ENCODE measurements around the gene USPL1.
"Not testable (repeated sequence)": the region's sequence is repeated elsewhere in the genome, so short reads cannot be mapped to it uniquely, and the experiment has no call there.

Gene USPL1

DNA sequence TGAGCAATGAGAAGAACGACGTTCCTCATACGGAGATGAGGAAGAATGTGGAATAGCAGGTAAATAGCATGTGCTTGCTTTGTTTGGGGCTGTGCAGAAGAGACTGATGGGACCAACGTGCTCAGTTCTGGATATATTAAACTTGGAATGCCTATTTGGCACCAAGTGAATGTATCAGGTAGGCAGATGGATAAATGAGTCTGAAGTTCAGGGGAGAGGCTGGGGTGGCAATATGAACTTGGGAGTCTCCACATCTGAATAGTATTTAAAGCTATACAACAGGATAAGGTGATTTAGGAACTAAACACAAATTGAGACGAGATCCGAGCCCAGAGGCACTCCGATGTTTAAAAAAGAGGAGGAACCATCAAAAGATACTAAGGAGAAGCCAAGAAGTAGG, 12.7 kb upstream of the USPL1 start:
- H3K4me2 ChIP-seq (ENCODE audit: low read depth, low read length, poor library complexity, severe bottlenecking), result no peak overlapping the region
- no peaks in the 10 kb centered on the region for H3K36me3 ChIP-seq (ENCODE audit: low read length)

DNA sequence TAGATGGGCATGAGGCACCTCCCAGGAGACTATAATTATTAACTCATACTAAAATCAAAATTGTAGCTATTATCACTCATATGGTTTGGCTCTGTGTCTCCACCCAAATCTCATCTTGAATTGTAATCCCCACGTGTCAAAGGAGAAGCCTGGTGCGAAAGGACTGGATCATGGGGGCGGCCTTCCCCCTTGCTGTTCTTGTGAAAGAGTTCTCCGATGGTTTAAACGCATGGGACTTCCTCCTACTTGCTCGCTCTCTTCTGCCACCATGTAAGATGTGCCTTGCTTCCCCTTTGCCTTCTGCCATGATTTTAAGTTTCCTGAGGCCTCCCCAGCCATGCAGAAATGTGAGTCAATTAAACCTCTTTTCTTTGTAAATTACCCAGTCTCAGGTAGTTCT, 10.5 kb upstream of the USPL1 start:
- H3K36me3 ChIP-seq (ENCODE audit: low read length); H3K4me3 ChIP-seq (ENCODE audit: insufficient read depth, low read length, poor library complexity, severe bottlenecking); H3K79me2 ChIP-seq (ENCODE audit: insufficient read depth, low read length); H2AFZ ChIP-seq (ENCODE audit: low read depth, low read length, severe bottlenecking); H3K9me2 ChIP-seq (replicated peaks; ENCODE audit: insufficient read depth, low read length); H3K27me3 ChIP-seq (ENCODE audit: low read length); H4K20me1 ChIP-seq (ENCODE audit: low read depth, low read length); H3K9me3 ChIP-seq (ENCODE audit: insufficient read depth, low read length); H3F3A ChIP-seq (ENCODE audit: insufficient read depth): not testable (repeated sequence)
- Histone ChIP-seq H3K9ac (ENCODE audit: low read length) (0 out of 2 replicates have a peak overlapping the region, but pooled peaks have one; percentile 3), H3K4me2 (ENCODE audit: low read depth, low read length, poor library complexity, severe bottlenecking) (peak overlapping the region; percentile 54), H3K27ac (ENCODE audit: low read depth, low read length) (peak overlapping the region; percentile 37; the same call in 1 of the 2 replicates)

More for the DNA sequence above, 12.7 kb upstream of the USPL1 start:
- no peak overlapping the region for H3K27ac ChIP-seq (ENCODE audit: low read depth, low read length)
- no peaks in the 10 kb centered on the region for H3K27me3 ChIP-seq (ENCODE audit: low read length)
- peaks cover 5% of the 10 kb centered on the region; the same call in 1 of the 2 replicates for H3F3A ChIP-seq (ENCODE audit: insufficient read depth)
- no peaks in the 10 kb centered on the region for H3K9me2 ChIP-seq (replicated peaks; ENCODE audit: insufficient read depth, low read length)
- H3K9me3 ChIP-seq (ENCODE audit: insufficient read depth, low read length), result no peaks in the 10 kb centered on the region
- no peaks in the 10 kb centered on the region for H4K20me1 ChIP-seq (ENCODE audit: low read depth, low read length)
- no peak overlapping the region for H3K9ac ChIP-seq (ENCODE audit: low read length)
- no peak for TF ChIP-seq CTCF (IDR thresholded peaks at IDR 0.05; ENCODE audit: insufficient read depth, low read length, poor library complexity, severe bottlenecking)
- TF ChIP-seq EZH2phosphoT487 (conservative IDR thresholded peaks at IDR 0.05; ENCODE audit: low read length), result no peak
- no peak overlapping the region for H3K4me3 ChIP-seq (ENCODE audit: insufficient read depth, low read length, poor library complexity, severe bottlenecking)
- H3K79me2 ChIP-seq (ENCODE audit: insufficient read depth, low read length), result no peaks in the 10 kb centered on the region
- H2AFZ ChIP-seq (ENCODE audit: low read depth, low read length, severe bottlenecking), result no peak overlapping the region

DNA sequence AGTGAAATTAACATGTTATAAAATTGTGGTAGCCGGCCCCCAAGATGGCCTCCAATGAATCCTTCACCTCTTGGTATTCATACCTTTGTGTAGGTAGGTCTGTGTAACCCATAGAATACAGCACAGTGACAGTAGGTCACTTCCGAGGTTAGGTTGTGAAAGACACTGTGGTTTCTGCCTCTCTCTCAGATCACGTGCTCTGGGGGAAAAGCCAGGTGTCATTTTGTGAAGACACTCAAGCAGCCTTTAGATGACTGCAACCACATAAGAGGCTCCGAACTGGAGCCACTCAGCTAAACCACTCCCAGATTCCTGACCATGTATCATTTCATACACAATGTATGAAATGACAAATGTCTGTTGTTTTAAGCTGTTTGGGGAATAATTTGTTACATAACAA, 9.8 kb upstream of the USPL1 start:
- Histone ChIP-seq H3K9ac (ENCODE audit: low read length) (0 out of 2 replicates have a peak overlapping the region, but pooled peaks have one; percentile 21), H2AFZ (ENCODE audit: low read depth, low read length, severe bottlenecking) (peak overlapping the region; percentile 19), H3F3A (ENCODE audit: insufficient read depth) (peaks cover 5% of the 10 kb centered on the region; the same call in 1 of the 2 replicates), H4K20me1 (ENCODE audit: low read depth, low read length) (no peaks in the 10 kb centered on the region), H3K4me2 (ENCODE audit: low read depth, low read length, poor library complexity, severe bottlenecking) (peak overlapping the region; percentile 54), H3K27me3 (ENCODE audit: low read length) (no peaks in the 10 kb centered on the region), H3K4me3 (ENCODE audit: insufficient read depth, low read length, poor library complexity, severe bottlenecking) (no peak overlapping the region), H3K79me2 (ENCODE audit: insufficient read depth, low read length) (no peaks in the 10 kb centered on the region), H3K36me3 (ENCODE audit: low read length) (no peaks in the 10 kb centered on the region), H3K27ac (ENCODE audit: low read depth, low read length) (peak overlapping the region; percentile 37; the same call in 1 of the 2 replicates), H3K9me2 (replicated peaks; ENCODE audit: insufficient read depth, low read length) (no peaks in the 10 kb centered on the region), H3K9me3 (ENCODE audit: insufficient read depth, low read length) (no peaks in the 10 kb centered on the region)
- TF ChIP-seq CTCF (IDR thresholded peaks at IDR 0.05; ENCODE audit: insufficient read depth, low read length, poor library complexity, severe bottlenecking) (no peak), EZH2phosphoT487 (conservative IDR thresholded peaks at IDR 0.05; ENCODE audit: low read length) (no peak)

DNA sequence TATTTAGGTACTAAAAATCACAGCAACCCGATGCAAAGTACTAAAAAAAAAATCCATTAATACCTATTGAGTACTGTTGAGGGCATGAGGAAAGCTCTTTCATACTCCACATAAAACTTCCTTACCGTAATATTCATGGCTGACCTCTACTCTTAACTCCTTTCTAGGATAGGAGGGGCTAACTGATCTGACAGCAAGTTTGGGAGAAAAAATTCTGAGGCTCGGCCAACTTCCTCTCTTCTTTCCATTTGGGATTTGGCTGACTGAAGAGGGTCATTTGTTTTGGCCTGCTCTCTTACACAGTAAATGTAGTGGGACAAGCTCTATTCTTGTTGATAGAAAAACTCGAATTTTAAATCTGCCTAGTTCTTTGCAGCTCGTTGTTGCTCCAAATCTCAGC, 9.4 kb upstream of the USPL1 start:
- Histone ChIP-seq H3K79me2 (ENCODE audit: insufficient read depth, low read length) (no peaks in the 10 kb centered on the region), H4K20me1 (ENCODE audit: low read depth, low read length) (no peaks in the 10 kb centered on the region), H3K9ac (ENCODE audit: low read length) (peak overlapping the region; percentile 21; the same call in 1 of the 2 replicates), H3F3A (ENCODE audit: insufficient read depth) (peaks cover 5% of the 10 kb centered on the region; the same call in 1 of the 2 replicates), H3K36me3 (ENCODE audit: low read length) (no peaks in the 10 kb centered on the region), H2AFZ (ENCODE audit: low read depth, low read length, severe bottlenecking) (peak overlapping the region; percentile 19), H3K27ac (ENCODE audit: low read depth, low read length) (peak overlapping the region; percentile 34), H3K4me3 (ENCODE audit: insufficient read depth, low read length, poor library complexity, severe bottlenecking) (no peak overlapping the region), H3K4me2 (ENCODE audit: low read depth, low read length, poor library complexity, severe bottlenecking) (peak overlapping the region; percentile 54), H3K9me2 (replicated peaks; ENCODE audit: insufficient read depth, low read length) (no peaks in the 10 kb centered on the region), H3K9me3 (ENCODE audit: insufficient read depth, low read length) (no peaks in the 10 kb centered on the region), H3K27me3 (ENCODE audit: low read length) (no peaks in the 10 kb centered on the region)
- TF ChIP-seq CTCF (IDR thresholded peaks at IDR 0.05; ENCODE audit: insufficient read depth, low read length, poor library complexity, severe bottlenecking) (no peak), EZH2phosphoT487 (conservative IDR thresholded peaks at IDR 0.05; ENCODE audit: low read length) (no peak)

Data from SU-DHL-6 (cell line).